HUES64 (cell line): Measurements from ENCODE around the gene AGA.

Experiments
- H3K27ac ChIP-seq: 2 replicates; pipeline ENCODE4 v1.7.0; 2013; ENCODE audit warnings: low read depth, low read length, inconsistent platforms
- H3K27me3 ChIP-seq: 2 replicates; pipeline ENCODE4 v1.6.1; 2013; ENCODE audit warnings: mild to moderate bottlenecking, low read length; ENCODE audit not compliant: insufficient read depth
- H3K36me3 ChIP-seq: 2 replicates; pipeline ENCODE4 v1.6.1; 2013; ENCODE audit warnings: mild to moderate bottlenecking, low read length; ENCODE audit not compliant: insufficient read depth
- H3K4me1 ChIP-seq: 2 replicates; pipeline ENCODE4 v1.6.1; 2013; ENCODE audit warnings: mild to moderate bottlenecking, low read length, moderate library complexity; ENCODE audit not compliant: insufficient read depth
- H3K4me3 ChIP-seq: 2 replicates; pipeline ENCODE4 v1.5.1; 2013; ENCODE audit warnings: mild to moderate bottlenecking, low read length, moderate library complexity
- H3K9ac ChIP-seq: 2 replicates; pipeline ENCODE4 v1.6.1; 2013; ENCODE audit warnings: mild to moderate bottlenecking, low read depth, low read length
- H3K9me3 ChIP-seq: 2 replicates; pipeline ENCODE4 v1.6.1; 2013; ENCODE audit warnings: low read depth, low read length; ENCODE audit not compliant: insufficient read depth
- WGBS: fragments of 150-250, 120-280 bp; methylation state at CpG from one replicate; pipeline ENCODE4 v1.1.7; 2013; ENCODE audit warnings: missing lambda C conversion rate; 5-methylcytosine and 5-hydroxymethylcytosine counted together

Gene AGA

DNA sequence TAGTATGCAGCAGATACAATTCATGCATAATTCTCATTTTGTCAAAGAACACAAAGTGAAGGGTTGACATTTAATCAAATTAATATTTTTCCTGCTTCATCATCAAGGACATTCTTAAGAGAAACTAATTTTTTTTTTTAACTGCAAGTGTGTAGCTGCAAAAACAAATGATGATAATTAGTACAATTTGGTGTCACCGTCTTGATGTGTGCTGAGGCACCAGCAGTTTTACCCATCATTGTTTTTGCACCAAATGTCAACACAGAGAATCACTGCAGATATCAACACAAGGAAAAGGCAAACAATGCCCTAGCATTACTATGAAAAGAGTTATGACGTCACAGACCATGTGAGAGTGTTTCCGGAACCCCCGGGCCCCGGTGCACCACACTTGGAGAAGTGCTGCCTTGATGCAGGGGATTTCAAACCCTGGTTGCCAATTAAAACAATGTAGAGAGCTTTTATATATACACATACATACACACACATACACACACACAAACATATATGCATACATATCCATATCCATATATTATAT, 55.9 kb downstream of the AGA start:
- Histone ChIP-seq H3K9me3 (peaks cover 1% of the 10 kb centered on the region), H3K36me3 (no peaks in the 10 kb centered on the region), H3K4me3 (no peak overlapping the region), H3K9ac (no peak overlapping the region), H3K4me1 (no peaks in the 10 kb centered on the region), H3K27me3 (no peaks in the 10 kb centered on the region), H3K27ac (no peak overlapping the region)
- 95% methylated on average over 5 of the region's 5 CpGs for WGBS

DNA sequence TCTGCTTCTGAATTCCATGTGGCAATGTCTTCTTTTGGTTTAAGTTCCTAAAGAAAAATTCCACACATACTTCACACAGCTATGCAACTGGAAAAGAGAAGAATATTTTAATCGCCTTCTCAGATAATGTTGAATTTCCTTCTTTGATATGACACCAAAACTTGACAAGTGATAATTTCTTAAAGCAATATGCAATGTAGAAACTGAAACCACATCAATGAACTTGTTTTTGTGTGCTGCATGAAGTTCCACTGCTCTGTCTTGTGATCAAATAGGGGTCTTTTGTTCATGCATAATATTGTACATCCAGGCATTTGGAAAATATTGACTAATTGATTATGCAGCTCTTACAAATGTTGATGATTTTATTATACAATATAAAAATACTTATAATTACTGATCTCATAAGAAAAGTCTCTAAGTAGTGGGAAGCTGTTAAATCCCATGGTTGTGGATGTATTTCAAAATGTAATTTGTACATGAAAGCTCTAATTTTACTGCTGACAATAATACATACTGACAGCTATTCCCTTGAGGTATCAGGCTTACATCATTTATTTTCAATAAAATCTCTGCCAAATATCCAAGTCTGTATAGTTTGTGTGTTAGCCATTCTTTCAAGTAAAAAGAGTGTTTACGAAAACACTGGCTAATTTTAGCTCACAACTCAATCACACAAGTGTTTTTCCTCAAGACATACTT, 56.5 kb downstream of the AGA start:
- Histone ChIP-seq H3K9me3 (peaks cover 6% of the 10 kb centered on the region), H3K36me3 (no peaks in the 10 kb centered on the region)
- 93% methylated on average over 1 of the region's 2 CpGs for WGBS

DNA sequence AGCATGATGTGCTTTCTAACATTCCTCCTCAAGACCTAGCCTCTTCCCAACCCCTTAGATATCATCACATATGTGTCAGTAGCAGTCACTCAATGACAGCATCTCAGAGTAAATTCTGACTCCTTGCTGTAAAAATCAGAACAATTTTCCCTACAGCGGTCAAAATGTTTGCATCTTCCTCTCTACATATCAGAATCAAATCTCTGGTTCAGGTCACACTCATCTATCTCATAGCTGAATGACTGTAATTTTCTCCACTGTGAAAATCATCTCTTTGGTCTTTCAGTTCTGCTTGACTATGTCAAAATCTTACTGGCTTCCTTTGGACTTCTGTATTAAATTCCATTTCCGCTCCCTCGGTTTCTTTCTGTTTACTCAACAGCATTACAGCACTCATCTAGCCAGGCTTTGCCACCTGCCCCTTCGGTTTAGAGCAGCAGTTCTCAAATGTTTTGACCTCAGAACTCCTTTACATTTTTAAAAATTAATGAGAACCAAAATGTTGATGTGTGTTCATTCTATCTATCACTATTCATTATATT, 57.3 kb downstream of the AGA start:
- Histone ChIP-seq H3K9ac (no peak overlapping the region), H3K36me3 (no peaks in the 10 kb centered on the region), H3K9me3 (peaks cover 7% of the 10 kb centered on the region), H3K27me3 (no peaks in the 10 kb centered on the region), H3K4me3 (no peak overlapping the region), H3K27ac (no peak overlapping the region), H3K4me1 (no peaks in the 10 kb centered on the region)
- 93% methylated on average over 4 of the region's 4 CpGs for WGBS

More for the DNA sequence above, 56.5 kb downstream of the AGA start:
- no peaks in the 10 kb centered on the region for H3K27me3 ChIP-seq
- H3K9ac ChIP-seq: no peak overlapping the region
- no peak overlapping the region for H3K27ac ChIP-seq
- no peaks in the 10 kb centered on the region for H3K4me1 ChIP-seq
- no peak overlapping the region for H3K4me3 ChIP-seq

DNA sequence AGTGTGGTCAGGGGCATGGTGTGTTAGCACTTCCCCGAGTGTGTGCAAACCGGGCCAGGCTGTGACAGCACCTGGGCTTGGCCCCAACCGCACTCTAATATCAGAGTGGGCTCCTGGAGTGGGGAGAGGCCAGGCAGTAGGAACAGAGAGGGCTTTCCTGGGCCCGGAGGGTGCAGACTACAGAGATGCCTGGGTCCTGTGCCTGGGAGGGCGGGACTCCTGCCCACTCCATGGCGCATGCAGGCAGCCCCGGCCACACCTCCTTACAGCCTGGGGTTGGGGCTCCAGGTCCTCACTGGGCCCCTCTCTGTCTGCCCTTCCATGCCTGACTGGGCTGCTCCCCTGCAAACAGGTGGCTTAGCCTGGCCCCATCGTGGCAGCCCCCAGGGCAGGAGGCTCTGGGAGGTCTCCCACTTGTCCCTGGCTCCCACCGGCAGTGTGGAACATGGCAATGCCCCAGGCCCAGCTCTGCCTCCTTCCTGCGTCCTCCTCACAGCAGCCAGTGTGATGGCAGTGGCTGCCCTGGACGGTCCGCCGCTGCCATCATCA, 60.4 kb downstream of the AGA start:
- Histone ChIP-seq H3K9ac (no peak overlapping the region), H3K27me3 (no peaks in the 10 kb centered on the region), H3K36me3 (no peaks in the 10 kb centered on the region), H3K4me3 (no peak overlapping the region), H3K4me1 (no peaks in the 10 kb centered on the region), H3K27ac (no peak overlapping the region), H3K9me3 (peaks cover 7% of the 10 kb centered on the region)
- WGBS: 95% methylated on average over 13 of the region's 13 CpGs
